A172 (cell line): ENCODE measurements around the gene PABPC1L. TPM values are rescaled to one million over a fixed set of nuclear protein-coding genes. Genes with fewer than 3 reads are reported as not detected.

Source experiments
- DNase-seq: peaks from one replicate; pipeline ENCODE4 v3.0.0-alpha.2; 2015; ENCODE audit warnings: low spot score
- total RNA-seq: library from RNA; depleted of rRNA; stranded (reverse); fragments of >200 nt; shearing (Covaris generic); gene quantifications from 2 replicates; pipeline ENCODE4 v1.2.3, GENCODE V29; 2014; rRNA removed

The PABPC1L gene
- total RNA-seq, 1 experiment from 2014 or later, result 6.0 TPM

DNA sequence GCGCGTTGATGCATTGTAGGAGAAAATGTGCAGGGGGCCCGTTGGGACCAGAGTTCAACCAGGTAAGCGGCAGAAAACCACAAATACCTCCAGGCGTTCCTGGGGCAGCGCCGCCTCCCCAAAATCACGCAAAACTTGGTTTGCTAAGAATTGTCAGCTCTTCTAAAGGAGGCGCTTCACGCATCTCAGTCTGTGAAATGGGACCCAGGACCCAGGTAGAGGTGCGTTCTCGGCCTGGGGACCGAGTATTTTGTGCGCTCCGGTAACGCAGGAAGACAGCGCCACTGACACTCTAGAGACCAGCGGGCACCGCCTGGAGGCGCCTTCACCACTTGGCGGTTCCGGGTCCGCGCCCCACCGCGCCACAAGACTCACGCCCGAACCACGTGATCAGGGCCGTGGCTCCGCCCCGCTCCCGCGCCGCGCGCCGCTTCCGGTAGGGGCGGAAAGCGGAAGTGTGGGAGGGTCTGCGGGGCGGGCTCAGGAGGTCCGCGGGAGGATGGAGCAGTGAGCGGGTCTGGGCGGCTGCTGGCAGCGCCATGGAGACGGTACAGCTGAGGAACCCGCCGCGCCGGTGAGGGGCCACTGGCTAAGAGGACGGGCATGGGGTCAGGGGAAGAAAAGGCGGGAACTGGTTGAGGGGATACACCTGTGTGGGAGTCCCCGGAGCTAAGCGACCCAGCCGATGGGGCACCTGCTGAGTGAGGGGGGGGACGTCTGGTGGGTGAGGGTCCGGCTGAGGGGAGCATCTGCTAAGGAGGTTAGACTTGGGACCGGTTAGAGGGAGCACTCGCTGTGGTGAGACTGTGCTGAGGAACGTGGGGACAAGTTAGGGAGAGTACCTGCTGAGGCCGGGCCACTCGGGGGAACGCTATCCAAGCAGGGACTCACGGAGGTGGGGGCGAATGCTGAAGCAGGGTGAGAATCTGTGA, 56.4 kb downstream of the PABPC1L start, which contains the start of gene STK4:
Gene STK4, plus strand, starts transcription at position 483 of the 932 bp plus-strand sequence. Its CDS starts 57 bp downstream, at position 540.
- DNase-seq, result peak; percentile 85

DNA sequence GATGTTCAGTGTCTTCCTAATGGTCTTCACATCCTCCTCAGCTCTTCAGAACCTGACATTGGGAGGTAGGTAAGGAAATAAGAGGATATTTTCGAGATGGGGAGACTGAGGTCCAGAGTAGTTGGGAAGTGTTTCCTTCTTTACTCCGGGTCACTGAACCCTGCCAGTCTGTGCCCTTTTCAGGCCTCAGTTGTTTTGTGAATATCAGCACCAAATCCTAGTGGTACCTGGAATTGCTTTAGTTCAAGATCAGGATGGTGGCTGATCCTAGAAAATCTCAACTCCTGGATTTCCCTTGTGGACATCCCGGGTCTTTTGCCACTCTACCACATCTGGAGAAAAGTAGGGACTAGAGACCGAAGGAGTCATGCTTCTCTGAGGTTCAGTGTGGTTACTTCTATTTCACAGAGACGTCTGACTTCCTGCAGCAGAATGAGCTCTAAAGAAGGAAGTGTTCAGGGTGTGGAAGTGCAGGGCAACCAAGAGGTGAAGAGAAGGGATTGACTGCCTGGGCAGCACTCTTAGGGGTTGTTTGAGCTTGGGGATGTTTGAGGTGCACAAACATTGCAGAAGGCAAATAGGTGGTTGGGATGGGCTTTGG, 57.4 kb downstream of the PABPC1L start:
- no peak for DNase-seq

DNA sequence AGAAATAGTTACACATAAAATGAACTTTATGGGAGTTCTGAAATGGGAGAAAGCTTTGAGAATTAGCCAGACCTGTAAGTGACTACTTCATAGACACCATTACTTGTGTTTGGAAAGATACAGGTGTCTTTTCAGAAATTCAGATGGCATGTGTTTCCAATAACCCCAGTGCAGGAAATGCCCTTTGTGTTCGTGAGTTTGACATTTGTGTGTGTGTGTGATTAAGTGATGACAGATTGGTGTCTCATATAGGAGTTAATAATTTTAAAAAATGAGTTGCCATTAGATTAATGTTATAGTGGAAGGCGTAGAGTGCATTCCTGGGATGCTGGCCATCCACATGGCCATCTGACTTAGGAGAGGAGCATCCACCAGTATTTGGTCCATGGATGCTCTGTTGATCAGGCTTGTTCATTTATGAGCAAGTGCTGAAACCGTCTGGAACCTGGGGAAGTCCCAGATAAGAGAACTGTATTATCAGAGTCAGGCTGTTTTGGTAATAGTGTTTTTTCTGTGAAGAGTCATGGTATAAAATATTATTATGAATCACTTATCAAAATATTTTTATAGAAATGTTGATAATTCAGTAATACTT, 59.5 kb downstream of the PABPC1L start:
- no peak for DNase-seq

DNA sequence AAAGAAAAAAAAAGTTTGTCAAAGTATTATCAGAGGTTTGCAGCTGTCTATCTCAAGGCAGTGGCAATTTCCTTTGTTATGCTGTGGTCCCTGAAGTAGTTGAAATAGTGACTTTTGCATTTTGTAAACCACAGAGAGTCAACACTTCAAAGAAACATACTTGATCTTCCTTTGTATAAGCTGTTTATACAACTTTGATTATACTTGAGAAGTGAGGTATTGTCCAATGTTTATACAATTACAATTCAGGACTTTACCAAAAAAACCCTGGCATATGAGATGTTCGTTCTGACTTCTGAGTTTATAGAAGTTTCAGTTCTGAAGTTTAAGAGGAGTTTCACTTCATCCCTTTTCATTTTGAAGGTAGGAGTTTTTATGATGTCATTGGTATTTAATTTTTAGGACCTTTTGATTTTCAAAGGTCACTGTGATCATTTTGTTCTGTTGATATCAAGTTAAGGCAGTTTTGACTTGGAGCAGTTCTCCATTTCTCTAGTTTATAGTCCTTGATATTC, 60.4 kb downstream of the PABPC1L start:
- no peak for DNase-seq

DNA sequence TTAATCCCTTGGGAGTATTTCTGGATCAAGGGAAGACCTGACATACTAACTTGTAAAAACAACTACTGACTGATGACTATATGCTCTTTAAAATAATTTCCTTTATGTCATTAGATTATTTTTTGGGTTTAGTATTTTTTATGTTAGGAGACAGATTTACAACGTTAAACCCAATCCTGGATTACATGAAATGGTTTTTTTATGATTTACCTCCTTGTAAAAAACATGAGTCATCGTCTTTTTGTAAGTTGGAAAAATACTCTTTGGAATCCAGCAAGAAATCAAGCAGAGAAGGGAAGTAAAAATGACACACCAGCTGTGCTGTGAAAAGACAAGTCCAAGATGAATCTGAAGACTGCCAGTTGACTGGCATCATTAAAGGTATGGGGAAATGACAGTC, 63.2 kb downstream of the PABPC1L start:
- DNase-seq, result peak; percentile 76

DNA sequence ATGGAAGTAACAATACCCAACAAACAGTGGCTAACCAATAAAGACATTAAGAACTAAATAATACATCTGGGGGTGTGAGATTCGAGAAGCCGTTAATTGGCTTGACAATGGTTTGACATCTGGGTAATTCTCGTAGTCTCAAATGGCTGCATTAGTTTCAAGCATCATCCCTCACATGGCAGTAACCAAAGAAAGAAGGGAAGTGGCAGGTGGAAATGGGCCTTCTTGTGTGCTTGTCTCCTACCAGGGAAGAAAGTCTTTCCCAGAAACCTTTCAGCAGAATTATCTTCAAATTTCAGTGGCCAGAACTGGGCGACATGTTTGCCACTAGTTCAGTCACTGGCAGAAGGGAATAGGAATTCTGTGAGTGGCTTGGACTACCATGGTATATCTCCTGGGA, 66.8 kb downstream of the PABPC1L start:
- DNase-seq, result no peak

DNA sequence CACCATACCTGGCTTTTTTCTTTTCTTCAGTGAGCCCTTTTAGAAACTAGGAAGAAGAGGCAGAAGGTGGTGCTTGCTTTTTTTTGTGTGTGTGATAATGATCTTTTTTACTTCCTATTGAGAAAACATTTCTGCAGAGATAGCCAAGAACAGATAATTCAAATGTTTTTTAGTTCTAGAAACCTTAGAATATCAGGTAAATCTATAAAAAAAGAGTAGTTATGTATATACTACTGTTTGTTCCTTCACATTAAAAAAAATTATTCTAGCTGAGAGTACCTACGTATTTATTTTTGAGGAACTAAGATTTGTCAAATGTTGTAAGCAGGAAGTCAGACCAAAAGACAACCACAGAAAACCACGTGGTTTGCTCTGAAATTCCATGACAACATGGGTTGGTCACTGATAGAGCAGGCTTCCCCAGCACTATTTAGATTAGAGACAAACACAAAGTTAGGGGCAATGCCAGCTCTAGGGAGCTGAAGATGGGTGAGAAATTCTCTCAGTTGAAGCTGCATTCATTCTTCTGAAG, 69.3 kb downstream of the PABPC1L start:
- DNase-seq, result peak; percentile 65

DNA sequence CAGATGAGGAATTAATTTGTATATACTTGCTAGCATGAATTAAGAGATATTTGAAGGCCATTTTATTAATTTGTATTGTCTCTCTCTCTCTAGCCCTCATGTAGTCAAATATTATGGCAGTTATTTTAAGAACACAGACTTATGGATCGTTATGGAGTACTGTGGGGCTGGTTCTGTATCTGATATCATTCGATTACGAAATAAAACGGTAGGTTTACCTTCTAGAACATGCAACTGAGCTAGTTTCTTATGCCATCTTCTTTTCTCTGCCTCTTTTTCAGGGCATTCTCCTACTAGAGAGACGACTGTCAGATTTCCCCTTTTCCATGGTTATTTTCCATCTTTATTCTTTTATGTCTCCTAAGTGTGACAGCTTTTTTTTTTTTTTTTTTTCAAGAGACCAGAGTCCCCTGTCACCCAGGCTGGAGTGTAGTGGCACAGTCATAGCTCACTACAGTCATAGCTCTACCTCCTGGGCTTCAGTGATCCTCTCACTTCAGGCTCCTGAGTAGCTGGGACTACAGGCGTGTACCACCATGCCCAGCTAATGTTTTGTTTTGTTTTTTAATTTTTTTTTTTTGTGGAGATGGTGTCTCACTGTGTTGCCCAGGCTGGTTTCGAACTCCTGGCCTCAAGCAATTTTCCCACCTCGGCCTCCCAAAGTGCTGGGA, 72.0 kb downstream of the PABPC1L start:
- DNase-seq, result no peak

DNA sequence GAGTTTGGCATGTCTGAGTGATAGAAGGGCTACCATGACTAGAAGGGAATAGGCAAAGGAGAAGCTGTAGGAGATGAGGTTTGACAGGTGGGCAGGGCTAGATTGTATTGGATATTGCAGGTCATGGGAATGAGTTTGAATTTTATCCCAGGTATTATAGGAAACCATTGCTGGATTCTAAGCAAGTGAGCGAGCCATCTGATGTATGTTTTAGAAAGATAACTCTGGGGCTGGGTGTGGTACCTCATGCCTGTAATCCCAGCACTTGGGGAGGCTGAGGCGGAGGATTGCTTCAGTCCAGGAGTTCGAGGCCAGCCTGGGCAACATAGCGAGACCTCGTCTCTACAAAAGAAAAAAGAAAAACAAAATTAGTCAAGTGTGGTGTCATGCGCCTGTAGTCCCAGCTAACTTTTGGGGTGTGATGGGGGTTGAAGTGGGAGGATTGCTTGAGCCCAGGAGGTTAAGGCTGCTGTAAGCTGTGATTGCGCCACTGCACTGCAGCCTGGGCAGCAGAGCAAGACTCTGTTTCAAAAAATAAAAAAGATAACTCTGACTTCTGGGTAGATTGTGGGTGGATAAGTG, 73.3 kb downstream of the PABPC1L start:
- DNase-seq, result no peak

DNA sequence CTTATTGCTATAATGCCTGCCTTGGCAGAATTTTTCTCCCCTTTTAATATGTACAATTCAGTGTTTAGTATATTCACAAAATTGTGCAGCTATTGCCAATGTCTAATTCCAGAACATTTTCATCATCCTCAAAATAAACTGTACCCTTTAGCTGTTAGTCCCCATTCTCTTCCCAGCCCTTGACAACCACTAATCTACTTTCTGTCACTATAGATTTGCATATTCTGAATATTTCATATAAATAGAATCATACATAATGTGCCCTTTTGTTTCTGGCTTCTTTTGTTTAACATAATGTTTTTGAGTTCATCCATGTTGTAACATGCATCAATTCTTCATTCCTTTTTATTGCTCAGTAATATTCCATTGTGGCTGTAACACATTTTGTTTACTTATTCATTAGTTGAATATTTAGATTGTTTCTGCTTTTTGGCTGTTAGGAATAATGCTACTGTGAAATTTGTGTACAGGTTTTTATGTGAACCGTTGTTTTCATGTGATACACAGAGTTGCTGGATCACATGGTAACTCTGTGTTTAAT, 78.8 kb downstream of the PABPC1L start:
- DNase-seq, result no peak

Other genes with a start within 250 kb of the PABPC1L start
- not detected in 2 replicates for gene CCN5, start 194.7 kb upstream of the PABPC1L start, total RNA-seq
- 0.62 TPM in 1 of 2 replicates, not detected in the other for gene KCNK15, start 164.2 kb upstream of the PABPC1L start, total RNA-seq
- 0.02 TPM in 1 of 2 replicates, not detected in the other for gene RIMS4, start 99.5 kb upstream of the PABPC1L start, total RNA-seq
- 101 and 108 TPM in 2 replicates for gene YWHAB, start 24.4 kb upstream of the PABPC1L start, total RNA-seq
- 105 and 107 TPM in 2 replicates for gene TOMM34, start 50.3 kb downstream of the PABPC1L start, total RNA-seq
- gene STK4, start 56.5 kb downstream of the PABPC1L start, total RNA-seq, result 17.7 and 21.3 TPM in 2 replicates
- gene KCNS1, start 191.1 kb downstream of the PABPC1L start, total RNA-seq, result not detected in 2 replicates
- not detected in 2 replicates for gene WFDC5, start 205.1 kb downstream of the PABPC1L start, total RNA-seq
- gene WFDC12, start 214.4 kb downstream of the PABPC1L start, total RNA-seq, result not detected in 2 replicates